HL-60 (cell line): ENCODE measurements around the gene DIP2C.

Experiments used
- DNase-seq, 2 experiments: peaks; one replicate each; pipeline ENCODE4 v3.0.0-alpha.2; 2010 to 2020; ENCODE audit warnings: low read depth in 1 of 2, low spot score in 1 of 2
- H3K27ac ChIP-seq: fragments of 250-450 bp; sonication (Bioruptor Pico); replicated peaks from 2 replicates; pipeline ENCODE4 v1.5.1; 2020; ENCODE audit warnings: mild to moderate bottlenecking, moderate library complexity
- H3K27me3 ChIP-seq: fragments of 250-450 bp; sonication (Bioruptor Pico); 2 replicates; pipeline ENCODE4 v1.5.1; 2021; ENCODE audit warnings: mild to moderate bottlenecking, moderate library complexity; ENCODE audit not compliant: insufficient read depth, poor library complexity, severe bottlenecking
- H3K4me3 ChIP-seq: replicated peaks from 2 replicates; pipeline ENCODE4 v1.5.1; 2011; ENCODE audit warnings: mild to moderate bottlenecking, control low read depth, low read length; ENCODE audit not compliant: insufficient read depth
- GABPA ChIP-seq: IDR thresholded peaks from 2 replicates; pipeline ENCODE4 v1.6.1; 2012; ENCODE audit warnings: low read depth
- POLR2AphosphoS5 ChIP-seq: IDR thresholded peaks from 2 replicates; pipeline ENCODE4 v1.6.1; 2012; ENCODE audit warnings: low read depth
- SPI1 ChIP-seq: IDR thresholded peaks from 2 replicates; pipeline ENCODE4 v1.6.1; 2012; ENCODE audit warnings: low read depth, mild to moderate bottlenecking, borderline replicate concordance
- TF ChIP-seq, protein P1 (sequence below): IDR thresholded peaks from one replicate; pipeline ENCODE4 v1.5.1; 2011; ENCODE audit warnings: low read length, control low read depth, inconsistent platforms; ENCODE audit not compliant: insufficient read depth
- TF ChIP-seq, protein P2 (sequence below): IDR thresholded peaks from 2 replicates; pipeline ENCODE4 v1.6.1; 2012; ENCODE audit warnings: low read depth; ENCODE audit not compliant: insufficient replicate concordance

The DIP2C gene

DNA sequence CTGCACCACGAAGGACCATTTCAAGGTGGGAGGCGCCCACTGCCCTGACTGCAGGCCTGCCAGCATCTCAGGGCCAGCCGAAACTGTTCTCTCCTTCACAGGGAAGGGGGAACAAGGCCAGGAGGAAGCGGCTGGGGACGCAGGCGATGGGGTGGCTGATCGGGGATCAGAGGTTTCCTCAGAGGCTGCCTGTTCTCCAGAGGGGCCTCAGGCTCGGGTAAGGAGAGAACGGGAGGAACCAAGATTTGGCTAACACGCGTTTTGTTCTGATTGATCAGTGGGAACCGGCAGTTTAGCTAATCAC is 87.9 kb downstream of the DIP2C start:
- Histone ChIP-seq H3K4me3 (no peak overlapping the region), H3K27me3 (no peaks in the 10 kb centered on the region), H3K27ac (no peak overlapping the region)
- DNase-seq = no peak
- TF ChIP-seq POLR2AphosphoS5 (no peak), SPI1 (no peak), GABPA (no peak)
- TF ChIP-seq, protein P1, sequence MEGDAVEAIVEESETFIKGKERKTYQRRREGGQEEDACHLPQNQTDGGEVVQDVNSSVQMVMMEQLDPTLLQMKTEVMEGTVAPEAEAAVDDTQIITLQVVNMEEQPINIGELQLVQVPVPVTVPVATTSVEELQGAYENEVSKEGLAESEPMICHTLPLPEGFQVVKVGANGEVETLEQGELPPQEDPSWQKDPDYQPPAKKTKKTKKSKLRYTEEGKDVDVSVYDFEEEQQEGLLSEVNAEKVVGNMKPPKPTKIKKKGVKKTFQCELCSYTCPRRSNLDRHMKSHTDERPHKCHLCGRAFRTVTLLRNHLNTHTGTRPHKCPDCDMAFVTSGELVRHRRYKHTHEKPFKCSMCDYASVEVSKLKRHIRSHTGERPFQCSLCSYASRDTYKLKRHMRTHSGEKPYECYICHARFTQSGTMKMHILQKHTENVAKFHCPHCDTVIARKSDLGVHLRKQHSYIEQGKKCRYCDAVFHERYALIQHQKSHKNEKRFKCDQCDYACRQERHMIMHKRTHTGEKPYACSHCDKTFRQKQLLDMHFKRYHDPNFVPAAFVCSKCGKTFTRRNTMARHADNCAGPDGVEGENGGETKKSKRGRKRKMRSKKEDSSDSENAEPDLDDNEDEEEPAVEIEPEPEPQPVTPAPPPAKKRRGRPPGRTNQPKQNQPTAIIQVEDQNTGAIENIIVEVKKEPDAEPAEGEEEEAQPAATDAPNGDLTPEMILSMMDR = no peak
- TF ChIP-seq, protein P2, sequence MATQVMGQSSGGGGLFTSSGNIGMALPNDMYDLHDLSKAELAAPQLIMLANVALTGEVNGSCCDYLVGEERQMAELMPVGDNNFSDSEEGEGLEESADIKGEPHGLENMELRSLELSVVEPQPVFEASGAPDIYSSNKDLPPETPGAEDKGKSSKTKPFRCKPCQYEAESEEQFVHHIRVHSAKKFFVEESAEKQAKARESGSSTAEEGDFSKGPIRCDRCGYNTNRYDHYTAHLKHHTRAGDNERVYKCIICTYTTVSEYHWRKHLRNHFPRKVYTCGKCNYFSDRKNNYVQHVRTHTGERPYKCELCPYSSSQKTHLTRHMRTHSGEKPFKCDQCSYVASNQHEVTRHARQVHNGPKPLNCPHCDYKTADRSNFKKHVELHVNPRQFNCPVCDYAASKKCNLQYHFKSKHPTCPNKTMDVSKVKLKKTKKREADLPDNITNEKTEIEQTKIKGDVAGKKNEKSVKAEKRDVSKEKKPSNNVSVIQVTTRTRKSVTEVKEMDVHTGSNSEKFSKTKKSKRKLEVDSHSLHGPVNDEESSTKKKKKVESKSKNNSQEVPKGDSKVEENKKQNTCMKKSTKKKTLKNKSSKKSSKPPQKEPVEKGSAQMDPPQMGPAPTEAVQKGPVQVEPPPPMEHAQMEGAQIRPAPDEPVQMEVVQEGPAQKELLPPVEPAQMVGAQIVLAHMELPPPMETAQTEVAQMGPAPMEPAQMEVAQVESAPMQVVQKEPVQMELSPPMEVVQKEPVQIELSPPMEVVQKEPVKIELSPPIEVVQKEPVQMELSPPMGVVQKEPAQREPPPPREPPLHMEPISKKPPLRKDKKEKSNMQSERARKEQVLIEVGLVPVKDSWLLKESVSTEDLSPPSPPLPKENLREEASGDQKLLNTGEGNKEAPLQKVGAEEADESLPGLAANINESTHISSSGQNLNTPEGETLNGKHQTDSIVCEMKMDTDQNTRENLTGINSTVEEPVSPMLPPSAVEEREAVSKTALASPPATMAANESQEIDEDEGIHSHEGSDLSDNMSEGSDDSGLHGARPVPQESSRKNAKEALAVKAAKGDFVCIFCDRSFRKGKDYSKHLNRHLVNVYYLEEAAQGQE = no peak

DNA sequence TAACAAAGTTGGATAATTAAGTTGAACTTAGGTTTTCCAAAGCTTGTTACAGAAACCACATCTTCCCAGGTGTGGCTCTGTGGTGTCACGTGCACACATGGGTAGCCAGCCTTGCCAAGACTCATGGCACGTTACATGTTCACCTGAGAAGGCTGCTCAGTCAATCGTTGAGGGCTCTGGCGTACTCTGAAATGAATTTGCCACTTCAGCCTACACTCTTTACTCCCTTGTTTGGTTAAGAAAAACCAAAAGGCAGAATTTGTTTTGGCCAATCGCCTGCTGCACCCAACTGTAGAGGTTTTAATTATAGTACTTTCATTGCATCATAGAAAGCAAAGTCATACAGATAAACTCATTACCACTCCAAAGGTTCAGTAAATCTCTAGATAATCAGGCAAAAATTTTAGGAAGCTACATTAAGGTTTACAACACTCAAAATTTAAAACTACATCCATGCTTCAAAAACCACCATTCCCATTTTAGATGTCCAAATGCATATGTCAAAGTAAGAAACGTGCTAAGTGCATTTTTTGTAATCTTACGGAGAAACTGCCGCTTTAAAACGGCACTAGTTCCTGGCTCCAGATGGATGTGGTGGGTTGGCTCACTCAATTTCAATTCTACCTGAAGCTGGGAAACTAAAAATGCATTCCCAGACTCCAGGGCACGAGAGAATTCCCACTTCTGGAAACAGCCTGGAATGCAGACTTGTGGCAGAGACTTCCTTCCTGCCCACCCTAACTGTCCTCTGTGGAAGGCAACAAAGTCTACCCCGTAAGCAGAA is 88.4 kb downstream of the DIP2C start:
- Histone ChIP-seq H3K27ac (no peak overlapping the region), H3K27me3 (no peaks in the 10 kb centered on the region)
- DNase-seq = no peak

DNA sequence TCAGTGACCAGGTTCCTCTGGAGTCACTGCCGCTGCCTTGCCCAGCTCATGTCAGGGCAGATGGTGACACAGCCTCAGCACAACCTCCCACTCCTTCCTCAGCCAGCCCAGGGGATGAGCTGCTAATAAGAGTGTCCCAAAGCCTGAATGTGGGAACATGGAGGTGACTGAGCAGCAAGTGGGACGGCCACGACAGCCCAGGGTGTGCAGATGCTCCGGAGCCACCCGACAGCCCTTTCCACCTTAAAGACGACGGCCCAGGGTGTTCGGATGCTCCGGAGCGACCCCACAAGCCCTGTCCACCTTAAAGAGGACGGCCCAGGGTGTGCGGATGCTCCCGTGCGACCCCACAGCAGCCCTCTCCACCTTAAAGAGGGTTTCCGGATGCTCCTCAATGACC is 89.2 kb downstream of the DIP2C start:
- no peak for DNase-seq
- no peak overlapping the region for H3K27ac ChIP-seq
- H3K4me3 ChIP-seq = no peak overlapping the region
- no peaks in the 10 kb centered on the region for H3K27me3 ChIP-seq
- no peak for TF ChIP-seq POLR2AphosphoS5
- TF ChIP-seq, protein P2 = no peak
- TF ChIP-seq SPI1 = no peak
- TF ChIP-seq GABPA = no peak
- TF ChIP-seq, protein P1 = no peak

More for the DNA sequence above, 88.4 kb downstream of the DIP2C start:
- TF ChIP-seq, protein P2 = no peak
- TF ChIP-seq POLR2AphosphoS5 (no peak), SPI1 (no peak), GABPA (no peak)
- TF ChIP-seq, protein P1 = no peak
- no peak overlapping the region for H3K4me3 ChIP-seq
